AG04450 (cell line): ENCODE results near the gene TRMT112. TPM values are rescaled to one million over a fixed set of nuclear protein-coding genes. Genes with fewer than 3 reads are reported as not detected.

Experiments used
- CTCF ChIA-PET: fragments of 300-600, 350-600 bp; formaldehyde crosslinking; extraction: SDS; loops from one replicate; lab custom pipeline; 2022; ENCODE audit warnings: antibody characterized with exemption, inconsistent platforms; lab: Charles Lee
- POLR2A ChIA-PET: fragments of 350-600 bp; formaldehyde crosslinking; extraction: SDS; loops from one replicate; lab custom pipeline; 2021; ENCODE audit warnings: antibody characterized with exemption, inconsistent platforms; lab: Yijun Ruan, JAX
- DNase-seq: peaks from one replicate; pipeline ENCODE4 v3.0.0-alpha.2; 2011; ENCODE audit warnings: low read depth, low spot score
- H3K27ac ChIP-seq: one replicate; pipeline ENCODE4 v1.5.1; 2012; ENCODE audit warnings: low read depth, low read length, control low read depth
- H3K27me3 ChIP-seq: one replicate; pipeline ENCODE4 v1.6.0; 2012; ENCODE audit warnings: low read length; ENCODE audit not compliant: control insufficient read depth, insufficient read depth
- H3K4me3 ChIP-seq: 2 replicates; pipeline ENCODE4 v1.5.1; 2011; ENCODE audit warnings: mild to moderate bottlenecking, low read depth, low read length, control low read depth
- H3K9me3 ChIP-seq: 2 replicates; pipeline ENCODE4 v1.5.1; 2012; ENCODE audit warnings: low read length; ENCODE audit not compliant: control insufficient read depth, insufficient read depth
- CTCF ChIP-seq: IDR thresholded peaks from 2 replicates; pipeline ENCODE4 v1.5.1; 2011; ENCODE audit warnings: low read depth, low read length, control low read depth, inconsistent platforms
- polyA plus RNA-seq: library from polyadenylated mRNA; depleted of rRNA; stranded (reverse); fragments of >200 nt; gene quantifications from 2 replicates; pipeline ENCODE4 v1.2.3, GENCODE V29; 2011

The TRMT112 gene
- polyA plus RNA-seq, 1 experiment, result 194 TPM

DNA sequence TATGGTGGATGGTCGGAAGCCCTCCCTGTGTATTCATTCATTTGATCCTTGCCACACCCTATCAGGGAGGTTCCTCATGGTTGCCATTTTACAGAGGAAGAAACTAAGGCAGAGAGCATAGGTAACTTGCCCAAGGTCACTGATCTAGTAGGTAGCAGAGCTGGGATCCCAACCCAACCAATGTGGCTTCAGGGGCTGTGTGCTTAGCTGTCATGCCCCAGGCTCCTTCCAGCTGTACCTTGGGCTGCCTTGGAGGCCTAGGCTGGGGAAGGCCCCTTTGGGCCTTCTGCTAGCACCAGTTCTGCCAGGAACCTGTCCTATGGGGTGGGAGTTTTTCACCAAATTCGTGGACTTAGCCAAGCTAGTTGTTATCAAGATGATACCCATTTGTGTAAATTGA is 41.5 kb downstream of the TRMT112 start:
- ChIA-PET CTCF (interaction anchor here (0.9 to 1.5 kb wide), 3 partner anchors 21 to 29 kb away, joined by 3 to 5 read pairs (median 5); no protein-coding TSS in a partner anchor), POLR2A (no interaction called here)
- H3K4me3 ChIP-seq, result no peak overlapping the region
- H3K9me3 ChIP-seq, result no peaks in the 10 kb centered on the region; the same call in 1 of the 2 replicates
- TF ChIP-seq CTCF, result no peak
- no peak overlapping the region for H3K27ac ChIP-seq
- H3K27me3 ChIP-seq, result no peaks in the 10 kb centered on the region
- DNase-seq, result no peak

- H3K9me3 ChIP-seq, result no peaks in the 10 kb centered on the region; the same call in 1 of the 2 replicates
- CTCF ChIA-PET, result interaction anchor here (0.9 to 1.5 kb wide), 3 partner anchors 22 to 26 kb away, joined by 3 to 16 read pairs (median 5); no protein-coding TSS in a partner anchor
- no peak for TF ChIP-seq CTCF
- POLR2A ChIA-PET, result no interaction called here
- H3K27ac ChIP-seq, result no peak overlapping the region
- H3K27me3 ChIP-seq, result no peaks in the 10 kb centered on the region
- H3K4me3 ChIP-seq, result no peak overlapping the region
- DNase-seq, result no peak
These were observed 42.1 kb downstream of the TRMT112 start for GRCh38 chr11:64275031-64275800.

DNA sequence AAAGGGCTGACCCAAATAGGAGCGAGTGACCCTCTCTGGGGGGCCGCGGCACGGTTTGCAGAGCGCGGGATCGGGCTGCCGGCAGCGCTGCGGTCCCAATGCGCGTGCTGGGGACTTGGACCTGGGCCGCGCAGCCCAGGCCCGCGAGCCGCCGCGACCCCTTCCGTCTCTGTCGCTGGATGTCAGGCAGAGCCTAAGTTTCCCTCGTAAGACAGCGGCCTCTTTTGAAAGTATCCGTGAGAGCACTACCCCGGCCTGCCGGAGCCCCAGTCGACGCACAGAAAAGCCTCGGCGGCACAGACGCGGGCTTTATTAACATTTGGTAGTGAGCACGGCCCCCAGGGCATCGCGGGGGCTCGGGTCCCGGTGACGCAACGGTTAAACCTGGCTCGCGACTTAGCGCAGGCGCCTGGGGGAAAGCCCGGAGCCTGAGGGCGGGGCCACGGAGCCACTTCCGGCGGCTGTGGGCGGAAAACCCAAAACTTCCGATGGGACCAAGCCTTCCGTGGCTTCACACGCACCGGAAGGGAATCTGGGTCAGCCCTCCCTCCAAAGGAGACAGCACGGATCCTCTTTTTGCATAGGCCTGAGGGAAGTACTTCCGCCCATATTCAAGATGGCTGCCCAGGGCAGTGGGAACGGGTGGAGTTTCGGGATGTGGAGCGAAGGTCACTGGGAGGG is 47.7 kb downstream of the TRMT112 start:
- no peak; the same call in 1 of the 2 replicates for TF ChIP-seq CTCF
- CTCF ChIA-PET, result interaction anchor here (1.0 to 4.0 kb wide), 5 partner anchors 19 to 86 kb away, joined by 3 to 24 read pairs (median 10); partner anchors contain the start of genes CATSPERZ and PLCB3
- no peaks in the 10 kb centered on the region; the same call in 1 of the 2 replicates for H3K9me3 ChIP-seq
- H3K4me3 ChIP-seq, result peak overlapping the region; percentile 74
- peak overlapping the region; percentile 95 for H3K27ac ChIP-seq
- no peaks in the 10 kb centered on the region for H3K27me3 ChIP-seq
- POLR2A ChIA-PET, result interaction anchor here (0.7 to 4.1 kb wide), 11 partner anchors 15 to 96 kb away, joined by 3 to 28 read pairs (median 4); partner anchors contain the start of genes BAD, GPR137, PRDX5 and STIP1
- peak; percentile 100 for DNase-seq

DNA sequence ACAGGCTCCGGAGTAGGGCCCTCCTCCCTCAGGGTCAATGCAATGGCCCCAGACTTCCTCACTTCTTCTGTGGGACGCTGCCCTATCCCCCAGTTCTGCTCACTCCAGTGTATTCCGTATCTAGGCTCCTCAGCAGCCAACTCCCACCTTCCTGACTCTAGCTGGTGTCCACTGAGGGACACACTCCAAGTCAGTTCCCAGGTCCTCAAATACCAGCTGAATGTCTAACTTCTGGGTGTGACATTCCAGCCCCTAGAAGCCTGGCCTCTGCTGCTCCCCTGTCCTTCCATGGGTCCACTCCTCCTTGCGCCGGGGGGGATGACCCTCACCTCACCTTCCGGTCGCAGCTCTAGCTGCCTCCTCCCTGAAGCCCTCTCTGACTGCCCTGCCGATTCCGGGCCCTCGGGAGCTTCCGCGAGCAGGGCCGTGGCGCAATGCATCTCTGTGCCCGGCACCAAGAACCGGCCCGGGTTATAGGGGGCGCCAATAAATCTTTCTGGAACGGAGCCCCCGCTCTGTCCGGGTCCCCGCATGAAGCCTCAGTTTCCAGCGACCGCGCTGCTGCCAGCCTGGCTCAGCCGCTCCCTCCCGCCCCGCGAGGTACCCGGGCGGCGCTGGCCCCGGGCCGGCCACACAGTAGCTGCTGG is 48.3 kb downstream of the TRMT112 start:
- ChIA-PET POLR2A (interaction anchor here (0.7 to 4.1 kb wide), 7 partner anchors 11 to 83 kb away, joined by 3 to 28 read pairs (median 4); partner anchors contain the start of genes BAD, GPR137, PPP1R14B and STIP1), CTCF (interaction anchor here (0.5 to 4.0 kb wide), 4 partner anchors 18 to 86 kb away, joined by 3 to 23 read pairs (median 6); partner anchors contain the start of genes FKBP2 and PLCB3)

More for the DNA sequence above, 48.3 kb downstream of the TRMT112 start:
- no peak for DNase-seq
- H3K4me3 ChIP-seq, result peak overlapping the region; percentile 66
- no peaks in the 10 kb centered on the region; the same call in 1 of the 2 replicates for H3K9me3 ChIP-seq
- no peaks in the 10 kb centered on the region for H3K27me3 ChIP-seq
- H3K27ac ChIP-seq, result peak overlapping the region; percentile 95
- no peak for TF ChIP-seq CTCF
